Stimulated activated CD4-positive, alpha-beta T cell treated with anti-CD3 and anti-CD28 coated beads, Interleukin-2, amount 100 ng/mL, for 24 hours (primary cell): Measurements from ENCODE around the gene SMIM1.
A peak's percentile ranks its signal among the peaks of the same experiment; 100 is the strongest.

Experiments
- DNase-seq, 2 donors: peaks; one replicate each; pipeline ENCODE4 v3.0.0-alpha.2; 2020

The SMIM1 gene

DNA sequence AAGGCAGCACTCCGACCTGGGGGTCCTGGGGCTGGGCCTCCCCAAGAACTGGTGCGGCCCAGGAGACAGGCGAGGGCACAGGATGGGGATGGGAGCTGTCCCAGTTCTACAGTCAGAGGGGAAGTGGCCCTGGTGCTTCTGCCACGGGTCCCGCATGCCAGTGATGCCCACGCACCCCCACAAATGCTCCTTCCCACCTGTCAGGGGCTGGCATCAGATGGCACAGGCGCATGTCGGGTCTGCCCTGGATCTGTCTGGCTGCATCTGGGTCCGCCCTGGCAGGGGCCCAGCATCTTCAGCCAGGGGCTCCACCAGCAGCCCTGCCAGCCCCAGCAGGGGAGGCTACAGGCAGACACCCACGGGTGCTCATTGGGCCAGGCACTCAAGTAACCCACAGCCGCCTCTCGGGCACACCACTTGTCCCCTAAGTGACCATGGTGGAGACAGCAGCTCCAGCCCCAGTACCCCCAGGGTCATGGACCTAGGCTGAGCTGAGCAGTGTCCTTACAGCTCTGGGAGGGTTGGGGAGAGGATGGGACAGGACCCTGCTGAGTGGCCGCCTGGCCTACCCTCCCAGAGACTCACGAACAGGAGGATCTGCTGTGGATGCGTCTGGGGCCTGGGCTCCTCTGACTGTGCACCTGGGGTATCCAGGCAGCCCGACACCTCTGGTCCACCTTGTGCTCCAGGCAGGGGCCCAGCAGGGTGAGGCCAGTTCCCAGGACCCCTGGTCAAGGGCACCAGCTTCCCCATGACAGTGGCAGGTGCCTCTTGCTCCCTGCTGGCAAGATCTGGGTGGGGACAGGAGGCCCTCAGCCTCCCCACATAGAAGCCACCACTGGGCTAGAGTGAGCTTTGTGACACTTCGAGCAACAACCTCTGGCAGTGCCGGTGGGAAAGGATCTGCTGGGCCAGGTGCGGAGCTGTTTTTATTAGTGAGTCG is 5.4 kb downstream of the SMIM1 start:
- DNase-seq, result no peak

DNA sequence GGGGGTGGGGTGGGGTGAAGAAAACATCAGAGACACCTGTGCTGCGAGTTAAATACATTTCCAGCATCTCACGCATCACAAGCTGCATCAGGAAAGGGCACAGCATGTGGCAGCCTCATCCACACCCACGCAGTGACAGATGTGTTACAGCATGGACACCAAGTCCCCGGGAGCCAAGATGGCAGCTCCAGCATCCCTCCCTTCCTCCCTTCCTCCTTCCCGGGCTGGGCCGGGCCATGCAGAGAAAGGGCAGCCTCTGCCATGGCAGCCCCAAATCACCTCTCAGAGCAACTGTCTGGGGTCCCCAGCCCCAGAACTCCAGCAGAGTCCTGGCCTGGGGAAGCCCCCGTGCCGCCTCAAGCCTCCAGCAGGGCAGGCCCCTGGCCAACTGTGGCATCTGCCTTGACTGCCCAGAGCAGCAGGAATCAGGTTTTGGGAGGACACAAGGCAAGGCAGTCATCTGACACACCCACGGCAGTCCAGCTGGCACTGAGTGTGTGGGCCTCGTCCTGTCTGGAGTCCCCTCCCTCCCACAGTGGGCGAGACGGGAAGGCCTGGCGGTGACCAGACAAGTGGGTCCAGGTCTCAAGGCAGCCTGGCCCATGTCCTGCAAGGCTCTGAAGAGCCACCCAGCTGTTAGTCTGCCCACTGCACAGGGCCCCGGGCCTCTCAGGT is 6.2 kb downstream of the SMIM1 start:
- DNase-seq, result no peak

DNA sequence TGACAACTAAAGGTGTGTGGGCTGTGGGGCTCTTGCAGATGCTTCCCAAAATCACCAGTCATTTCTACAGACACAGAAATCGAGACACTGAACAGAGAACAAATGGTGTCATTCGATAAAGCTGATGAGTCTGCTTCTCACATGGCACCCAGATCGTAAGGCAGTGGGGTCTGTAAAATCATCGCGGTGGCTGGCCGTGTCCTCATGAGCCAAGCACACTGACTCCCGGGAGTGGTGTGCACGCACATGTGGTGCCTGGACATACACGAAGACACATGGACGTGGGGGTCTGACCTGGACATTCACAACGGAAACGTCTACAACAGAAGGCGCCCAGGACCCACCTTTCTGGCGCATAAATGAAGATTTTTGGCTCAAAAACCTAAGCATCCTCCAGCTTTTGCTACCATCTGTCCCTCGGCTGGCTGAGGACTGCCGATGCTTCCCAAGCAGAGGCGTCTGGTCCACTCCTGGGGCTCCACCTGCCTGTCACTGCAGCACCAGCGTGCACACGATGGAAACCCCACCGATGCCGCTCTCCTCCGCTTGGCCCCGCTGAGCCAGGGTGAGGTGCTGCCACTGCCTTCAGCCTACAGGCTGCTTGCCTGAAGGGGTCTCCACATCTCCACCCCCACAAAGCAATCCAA is 6.8 kb downstream of the SMIM1 start:
- DNase-seq, result no peak

DNA sequence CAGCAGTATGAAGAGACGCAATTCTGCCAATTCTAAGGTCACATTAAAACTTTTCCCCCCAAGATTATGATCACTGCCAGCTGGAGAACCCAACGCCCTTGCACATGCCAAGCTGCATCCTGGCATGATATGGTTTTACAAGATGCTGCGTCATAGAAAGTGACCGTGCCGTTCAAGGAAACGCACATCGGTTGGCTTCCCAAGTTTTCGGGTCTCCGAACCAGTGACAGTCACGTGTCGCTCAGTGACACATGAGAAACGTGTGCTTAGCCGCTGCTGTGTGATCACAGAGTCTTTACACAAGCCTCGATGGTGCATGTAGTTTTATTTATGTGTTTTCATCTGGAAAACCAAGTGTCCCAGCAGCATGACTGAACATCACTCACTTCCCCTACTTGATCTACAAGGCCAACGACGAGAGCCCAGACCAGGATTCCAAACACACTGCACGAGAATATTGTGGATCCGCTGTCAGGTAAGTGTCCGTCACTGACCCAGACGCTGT is 7.4 kb downstream of the SMIM1 start:
- DNase-seq, result no peak

DNA sequence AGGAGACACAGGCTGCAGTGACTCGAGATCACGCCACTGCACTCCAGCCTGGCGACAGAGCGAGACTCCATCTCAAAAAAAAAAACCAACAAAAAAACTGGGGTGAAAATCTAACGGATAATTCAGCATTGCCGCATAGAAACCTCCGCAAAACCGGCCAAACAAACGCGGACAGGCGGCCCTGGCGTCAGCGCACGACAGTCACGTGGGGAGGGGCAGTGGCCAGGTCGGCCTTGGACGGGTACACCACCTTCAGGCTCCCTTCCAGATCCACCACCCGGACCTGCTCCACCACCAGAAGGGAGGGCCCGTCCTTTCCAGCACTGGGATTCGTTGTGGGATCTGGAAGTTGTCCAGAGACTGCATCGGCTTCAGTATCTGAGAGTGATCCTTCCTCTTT is 8.4 kb downstream of the SMIM1 start:
- DNase-seq, result no peak

DNA sequence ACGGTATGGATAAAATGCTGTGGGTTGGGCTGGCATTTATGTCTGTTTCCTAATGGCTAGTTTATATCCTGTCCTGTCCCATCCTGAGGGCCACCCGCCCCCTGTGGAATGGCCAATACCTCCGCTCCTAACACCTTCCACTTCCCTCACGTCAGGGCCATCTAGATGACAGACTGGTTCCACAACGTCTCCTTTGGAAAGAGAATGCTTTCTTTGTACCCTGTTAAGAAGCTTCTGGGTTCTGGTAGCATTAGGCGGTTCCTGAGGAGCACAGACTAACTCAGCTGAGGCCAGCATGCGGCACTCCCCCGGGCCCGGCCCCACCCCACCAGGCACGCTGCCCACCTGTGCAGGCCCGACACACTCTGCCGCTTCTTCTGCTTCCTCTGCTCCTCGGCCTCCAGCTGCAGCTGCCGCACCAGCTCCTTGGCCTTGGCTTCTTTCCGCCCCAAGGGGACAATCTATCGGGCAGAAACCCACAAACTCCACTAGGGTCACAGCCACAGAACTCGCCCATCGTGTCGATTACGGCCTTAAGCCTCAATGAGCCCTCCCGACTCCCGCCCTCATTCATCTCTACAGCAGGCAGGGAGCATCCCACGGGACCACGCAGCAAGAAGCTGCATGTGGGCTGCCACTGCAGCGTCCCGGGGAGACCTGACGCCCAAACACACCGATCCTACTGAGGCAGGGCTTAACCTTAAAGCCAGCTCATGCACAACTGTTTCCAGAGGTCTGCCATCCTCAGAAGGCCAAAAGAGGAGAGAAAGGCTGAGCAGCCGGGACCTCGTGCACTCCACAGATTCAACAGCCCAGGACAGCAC is 11.3 kb downstream of the SMIM1 start:
- no peak for DNase-seq

DNA sequence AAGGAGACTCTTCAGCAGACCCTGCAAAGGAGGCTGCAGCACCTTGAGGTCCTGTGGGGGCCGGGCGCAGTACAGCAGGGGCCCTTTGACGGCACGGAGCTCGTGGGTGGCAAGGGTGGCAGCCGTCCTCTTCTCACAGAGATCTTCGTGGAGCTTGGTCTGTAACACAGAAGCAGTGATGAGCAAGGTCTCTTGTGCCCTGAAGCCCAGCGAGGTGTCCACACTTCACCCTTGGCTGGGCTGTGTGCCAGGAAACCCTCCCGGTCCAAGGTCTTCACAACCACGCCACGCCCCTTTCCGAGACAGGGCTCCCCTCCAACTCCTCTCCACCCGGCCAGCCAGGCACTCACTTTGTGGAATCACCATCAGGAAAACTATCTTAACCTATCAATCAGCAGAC is 12.5 kb downstream of the SMIM1 start:
- DNase-seq, result no peak

DNA sequence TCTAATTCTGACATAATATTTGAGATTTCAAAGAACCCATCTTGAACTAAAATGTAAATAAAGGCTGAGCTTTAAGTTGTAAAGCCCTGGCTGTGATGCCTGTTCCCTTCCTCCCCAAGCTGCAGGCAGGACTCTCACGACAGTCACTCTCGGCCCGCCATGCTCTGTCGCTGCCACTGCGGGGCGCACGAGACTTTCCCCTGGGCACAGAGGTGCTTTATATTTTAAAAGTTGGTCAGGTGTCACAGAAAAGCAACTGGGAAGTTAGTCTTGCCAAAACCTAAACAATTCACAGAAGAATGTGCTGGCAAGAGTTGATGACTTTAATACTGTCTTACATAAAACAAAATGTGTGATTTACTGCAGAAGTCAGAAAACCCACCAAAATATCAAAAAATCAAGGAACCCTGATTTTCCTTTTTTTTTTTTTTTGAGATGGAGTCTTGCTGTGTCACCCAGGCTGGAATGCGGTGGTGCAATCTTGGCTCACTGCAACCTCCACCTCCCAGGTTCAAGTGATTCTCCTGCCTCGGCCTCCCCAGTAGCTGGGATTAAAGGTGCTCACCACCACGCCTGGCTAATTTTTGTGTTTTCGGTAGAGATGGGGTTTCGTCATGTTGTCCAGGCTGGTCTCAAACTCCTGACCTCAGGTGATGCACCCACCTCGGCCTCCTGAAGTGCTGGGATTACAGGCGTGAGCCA is 13.1 kb downstream of the SMIM1 start:
- DNase-seq, result peak in 1 of 2 donors; percentile 29

DNA sequence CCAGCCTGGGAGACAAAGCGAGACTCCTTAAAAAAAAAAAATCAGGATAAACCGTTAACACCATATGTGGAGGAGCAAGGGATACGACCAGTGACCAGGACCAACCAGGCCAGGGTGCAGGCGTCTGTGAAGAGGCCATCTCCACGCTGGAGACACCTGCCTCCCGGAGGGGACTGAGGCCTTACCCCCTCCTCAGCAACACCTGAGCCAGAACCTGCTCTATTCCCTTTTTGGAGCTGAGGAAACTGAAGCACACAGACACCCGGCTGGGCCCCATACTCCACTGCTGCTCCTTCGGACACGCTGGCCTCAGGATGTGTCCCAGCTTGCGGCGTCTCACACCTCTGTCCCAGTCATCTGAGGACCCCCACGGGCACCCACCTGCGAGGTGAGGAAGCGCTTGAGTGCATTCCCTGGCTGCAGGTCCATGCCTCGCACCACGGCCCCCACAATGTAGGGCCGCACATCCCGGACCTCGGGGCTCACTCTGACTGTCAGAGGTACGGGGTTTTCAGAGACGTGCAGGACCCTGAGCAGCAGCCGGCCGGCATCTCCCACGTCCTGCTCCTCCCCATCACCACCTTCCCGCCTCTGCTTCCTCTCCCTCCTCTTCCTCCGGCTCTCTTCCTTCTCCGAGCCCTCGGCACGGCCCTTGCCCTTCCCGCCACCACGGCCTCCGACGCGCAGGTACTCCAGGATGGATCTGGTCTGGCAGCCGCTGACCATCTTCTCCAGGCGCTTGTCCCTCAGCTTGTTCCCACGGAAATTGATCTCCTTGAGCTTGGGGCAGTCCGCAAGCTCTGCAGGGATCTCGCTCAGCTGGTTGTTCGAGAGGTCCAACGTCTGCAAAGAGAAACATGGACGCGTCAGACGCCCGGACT is 14.2 kb downstream of the SMIM1 start:
- DNase-seq, result no peak

DNA sequence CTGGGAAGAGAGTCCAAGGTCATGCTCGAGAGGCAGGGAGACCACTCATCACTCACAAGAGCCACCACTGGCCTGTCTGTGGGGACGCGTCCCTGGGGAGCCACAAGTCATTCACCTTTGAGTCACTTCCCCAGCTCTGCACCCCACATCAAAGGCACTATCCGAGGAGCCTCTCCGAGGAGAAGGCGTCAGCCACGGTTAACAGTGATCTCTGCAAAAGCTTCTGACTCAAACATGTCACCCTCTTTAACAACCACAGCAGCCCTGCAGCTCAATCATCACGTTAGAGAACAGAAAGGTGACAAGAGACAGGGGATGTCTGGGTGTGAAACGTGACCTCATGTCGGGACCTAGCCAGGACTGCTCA is 14.8 kb downstream of the SMIM1 start:
- peak; percentile 47 to 66 for DNase-seq

DNA sequence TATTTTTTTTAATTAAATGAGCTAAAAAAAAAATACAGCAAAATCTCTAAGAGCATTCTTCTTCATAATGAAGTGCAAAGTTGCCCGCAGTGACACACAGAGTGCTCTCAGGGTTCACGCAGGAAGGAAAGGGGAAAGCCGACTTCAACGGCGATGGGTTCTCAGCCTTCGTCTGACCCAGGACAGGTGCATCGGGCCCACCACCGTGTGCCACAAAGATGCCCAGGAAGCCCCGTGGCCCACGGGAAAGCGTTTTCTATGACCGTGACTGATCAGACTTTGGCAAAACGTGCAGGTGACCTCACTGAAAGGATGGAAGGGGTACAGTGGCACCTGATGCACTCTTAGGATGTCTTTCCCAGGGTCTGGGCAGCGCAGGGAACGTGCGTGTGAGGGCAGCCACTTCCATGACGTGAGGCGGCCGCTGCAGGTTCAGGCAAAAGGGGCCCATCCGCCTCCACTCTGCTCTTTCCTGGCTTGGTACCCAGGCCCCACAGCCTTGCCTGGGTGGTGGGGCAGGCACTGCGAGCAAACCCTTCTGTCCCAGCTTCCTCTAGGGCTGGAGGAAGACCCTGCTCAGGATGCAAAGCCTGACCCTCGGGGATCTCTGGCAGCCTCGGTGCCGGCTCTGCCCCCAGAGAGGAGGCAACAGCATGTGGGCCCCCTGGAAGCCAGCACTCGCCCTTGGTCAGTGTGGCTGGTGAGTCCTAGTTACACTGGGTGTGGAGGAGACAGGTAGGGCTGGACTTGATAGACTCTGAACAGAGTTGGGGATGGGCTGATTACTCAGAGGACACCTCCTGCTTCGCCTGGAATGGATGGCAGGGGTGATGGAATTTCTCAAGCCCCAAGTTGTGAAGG is 15.4 kb downstream of the SMIM1 start:
- DNase-seq, result no peak

DNA sequence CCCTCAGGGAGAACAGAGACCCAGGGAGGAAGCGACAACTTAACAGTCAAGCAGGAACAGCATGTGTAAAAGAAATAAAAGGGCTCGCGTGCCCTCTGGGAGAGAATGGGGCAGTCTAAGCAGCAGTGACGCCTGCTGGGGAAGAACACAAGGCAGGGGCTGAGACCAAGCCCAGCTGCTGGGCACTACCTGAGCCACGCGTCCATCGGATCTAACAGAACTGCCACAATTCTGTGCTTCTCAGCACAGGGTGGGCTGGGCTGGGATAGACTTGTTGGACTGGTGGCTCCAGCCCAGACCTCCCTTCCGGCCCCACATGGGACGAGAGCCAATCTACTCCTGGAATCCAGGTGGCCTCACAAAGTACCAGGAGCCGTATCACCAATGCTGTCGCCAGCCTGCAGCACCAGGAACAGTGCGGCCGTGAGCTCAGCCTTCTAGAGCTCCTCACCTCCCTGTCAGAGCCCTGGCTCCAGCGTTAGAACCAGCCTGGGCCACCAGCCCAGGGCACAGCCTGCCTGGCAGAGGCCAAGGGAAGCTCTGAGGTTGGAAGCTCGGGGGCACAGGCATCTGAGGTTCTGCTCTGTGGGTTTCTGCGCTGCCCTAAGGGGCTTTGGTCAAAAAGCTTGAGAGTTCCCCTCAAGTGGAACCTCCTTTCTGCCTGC is 16.3 kb downstream of the SMIM1 start:
- DNase-seq, result no peak

DNA sequence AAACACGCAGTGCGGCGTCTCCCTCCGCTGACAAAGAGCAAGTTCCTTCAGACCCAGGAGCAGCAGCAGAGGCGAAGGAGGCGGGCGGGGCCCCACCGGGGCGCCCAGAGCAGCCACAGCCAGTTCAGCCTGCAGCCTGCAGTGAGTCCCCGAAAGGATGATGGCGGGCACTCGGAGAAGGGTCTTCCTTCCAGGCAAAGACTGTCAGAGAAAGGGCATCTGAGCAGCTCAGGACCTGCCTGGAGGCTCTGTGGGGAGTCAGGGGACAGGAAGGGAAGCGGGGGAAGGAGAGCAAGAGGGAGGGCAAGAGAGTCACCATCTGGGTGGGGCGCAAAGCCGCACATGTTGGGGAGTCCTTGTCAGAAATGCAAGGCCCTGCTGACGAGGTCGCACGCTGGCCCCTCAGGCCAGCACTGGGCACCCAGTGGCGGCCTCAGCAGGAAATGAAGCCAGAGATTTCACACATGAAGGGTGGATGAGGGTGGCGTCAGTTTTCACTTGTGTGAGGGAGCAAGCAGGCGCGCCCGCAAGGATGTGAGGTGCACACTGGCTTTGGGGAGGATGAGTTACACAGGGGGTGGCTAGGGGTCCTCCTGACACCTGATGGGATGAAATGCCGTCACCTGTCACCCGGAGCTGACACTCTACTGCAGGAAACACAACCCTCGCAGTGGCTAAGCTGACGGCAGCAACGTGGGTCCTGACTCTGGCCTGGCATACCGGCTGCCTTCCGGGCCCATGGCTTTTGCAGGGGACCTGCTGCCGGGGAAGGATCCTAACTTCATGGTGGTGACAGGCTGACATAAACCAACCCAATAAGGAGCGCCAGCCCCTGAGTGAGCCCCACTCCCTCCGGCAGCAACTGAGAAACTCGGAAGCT is 17.1 kb downstream of the SMIM1 start:
- no peak for DNase-seq

DNA sequence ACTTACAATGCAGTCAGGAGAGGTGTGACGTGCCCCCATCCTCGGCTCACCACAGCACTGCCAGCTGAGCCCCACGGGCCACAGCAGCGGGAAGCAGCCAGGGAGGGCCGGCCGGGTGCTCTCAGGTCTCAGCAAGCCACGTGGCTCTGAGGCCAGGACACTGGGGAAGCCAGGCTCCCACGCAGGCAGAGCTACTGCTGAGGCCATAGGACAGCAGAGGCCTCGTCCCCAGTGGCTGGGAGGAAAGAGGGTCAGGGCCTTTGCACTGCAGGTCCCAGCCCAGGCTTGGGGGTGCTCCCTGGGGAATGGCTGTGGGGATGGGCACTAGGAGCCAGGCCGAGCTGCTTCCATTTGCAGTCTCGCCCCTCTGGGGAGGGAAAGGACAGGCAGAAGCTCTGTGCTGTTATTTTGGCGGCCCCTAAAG is 18.0 kb downstream of the SMIM1 start:
- no peak for DNase-seq

DNA sequence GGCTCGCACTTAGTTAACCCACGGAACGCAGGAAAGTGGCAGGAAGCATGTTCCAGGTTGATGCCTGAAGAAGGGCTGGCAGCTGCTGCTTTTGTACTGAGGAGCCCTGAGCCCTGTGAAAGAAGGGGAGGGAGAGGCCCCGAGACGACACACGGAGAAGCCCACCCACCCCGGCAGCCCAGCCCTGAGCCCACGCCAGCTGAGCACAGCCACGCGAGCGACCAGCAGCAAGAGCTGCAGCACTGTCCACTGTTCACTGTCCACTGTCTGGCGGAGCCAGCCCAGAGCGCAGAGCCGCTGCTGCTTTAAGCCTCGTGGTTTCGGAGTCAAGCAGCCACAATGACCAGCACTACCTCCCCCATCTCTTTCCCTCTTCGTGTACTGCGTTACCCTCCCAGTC is 18.4 kb downstream of the SMIM1 start:
- DNase-seq, result no peak

DNA sequence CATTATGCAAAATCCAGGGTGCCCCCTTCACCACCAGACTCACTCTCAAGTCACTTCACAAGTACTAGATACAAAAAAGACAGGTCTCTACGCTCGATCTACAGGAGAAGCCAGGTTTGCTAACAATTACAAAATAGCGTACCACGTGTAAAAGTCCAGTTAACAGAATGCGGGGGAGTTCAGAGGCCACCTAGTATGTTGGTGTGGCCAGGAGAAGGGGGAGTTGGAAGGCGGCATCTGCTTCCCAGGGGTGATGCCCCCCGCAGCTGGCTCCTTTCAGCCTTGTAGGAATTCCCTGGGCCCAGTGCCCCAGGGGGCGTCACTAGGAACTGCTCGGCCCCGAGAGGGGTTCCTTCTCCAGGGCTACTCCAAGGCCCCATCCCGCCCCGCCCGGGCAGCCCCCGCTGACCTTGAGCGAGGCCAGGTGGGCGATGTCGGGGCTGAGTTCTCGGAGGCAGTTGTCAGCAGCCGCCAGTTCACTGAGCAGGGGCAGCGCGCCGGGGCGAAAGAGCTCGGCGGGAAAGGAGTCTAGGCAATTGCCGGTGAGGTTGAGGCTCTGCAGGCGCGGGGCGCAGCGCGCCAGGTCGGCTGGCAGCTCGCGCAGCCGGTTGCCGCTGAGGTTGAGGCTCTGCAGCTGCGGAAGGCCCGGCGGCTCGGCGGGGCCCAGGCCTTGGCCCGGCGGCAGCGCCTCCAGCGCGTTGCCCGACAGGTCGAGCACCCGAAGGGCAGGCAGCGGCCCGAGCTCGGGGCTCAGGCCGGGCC is 23.1 kb downstream of the SMIM1 start:
- DNase-seq, result peak in 1 of 2 donors; percentile 15
